MM.1S (cell line): ENCODE measurements around the gene TIMP4.

Experiments
- DNase-seq: peaks from one replicate; pipeline ENCODE4 v3.0.0-alpha.2; 2015
- H2AFZ ChIP-seq: fragments of 300-600 bp; sonication (generic); 2 replicates; pipeline ENCODE4 v1.6.0; 2016; ENCODE audit warnings: antibody characterized with exemption, low read length
- H3F3A ChIP-seq: fragments of 300-600 bp; sonication (generic); 2 replicates; pipeline ENCODE4 v1.6.1; 2016; ENCODE audit warnings: mild to moderate bottlenecking, antibody characterized with exemption, low read length, moderate library complexity, mixed read lengths; ENCODE audit not compliant: insufficient read depth
- H3K27ac ChIP-seq: fragments of 300-600 bp; sonication (generic); 2 replicates; pipeline ENCODE4 v1.5.1; 2016; ENCODE audit warnings: mild to moderate bottlenecking, low read length
- H3K27me3 ChIP-seq: fragments of 300-600 bp; sonication (generic); replicated peaks from 2 replicates; pipeline ENCODE4 v1.6.0; 2016; ENCODE audit warnings: low read length; ENCODE audit not compliant: insufficient read depth
- H3K36me3 ChIP-seq: fragments of 300-600 bp; sonication (generic); replicated peaks from 2 replicates; pipeline ENCODE4 v1.6.1; 2016; ENCODE audit warnings: mild to moderate bottlenecking, low read length, mixed read lengths; ENCODE audit not compliant: insufficient read depth
- H3K4me1 ChIP-seq: fragments of 300-600 bp; sonication (generic); 2 replicates; pipeline ENCODE4 v1.6.1; 2016; ENCODE audit warnings: low read length, mixed read lengths
- H3K4me2 ChIP-seq: fragments of 300-600 bp; sonication (generic); 2 replicates; pipeline ENCODE4 v1.6.0; 2016; ENCODE audit warnings: low read depth, low read length
- H3K4me3 ChIP-seq: fragments of 300-600 bp; sonication (generic); 2 replicates; pipeline ENCODE4 v1.5.1; 2016; ENCODE audit warnings: low read length, mixed read lengths
- H3K79me2 ChIP-seq: fragments of 300-600 bp; sonication (generic); 2 replicates; pipeline ENCODE4 v1.6.1; 2016; ENCODE audit warnings: mixed run types, low read length, mixed read lengths
- H3K9ac ChIP-seq: fragments of 300-600 bp; sonication (generic); 2 replicates; pipeline ENCODE4 v1.6.1; 2016; ENCODE audit warnings: low read length, mixed read lengths
- H3K9me2 ChIP-seq: fragments of 300-600 bp; sonication (generic); replicated peaks from 2 replicates; pipeline ENCODE4 v1.6.1; 2016; ENCODE audit warnings: mild to moderate bottlenecking, low read length, mixed read lengths; ENCODE audit not compliant: insufficient read depth
- H3K9me3 ChIP-seq: fragments of 300-600 bp; sonication (generic); replicated peaks from 2 replicates; pipeline ENCODE4 v1.6.1; 2016; ENCODE audit warnings: mild to moderate bottlenecking, low read length, mixed read lengths; ENCODE audit not compliant: insufficient read depth
- H4K20me1 ChIP-seq: fragments of 300-600 bp; sonication (generic); 2 replicates; pipeline ENCODE4 v1.6.1; 2016; ENCODE audit warnings: mild to moderate bottlenecking, low read length, moderate library complexity, mixed read lengths; ENCODE audit not compliant: insufficient read depth
- EZH2 ChIP-seq: fragments of 300-600 bp; sonication (generic); optimal IDR thresholded peaks from 2 replicates; pipeline ENCODE3; 2017; ENCODE audit warnings: low read depth, mild to moderate bottlenecking, antibody characterized with exemption, low read length, mixed read lengths
- EZH2phosphoT487 ChIP-seq: fragments of 300-600 bp; sonication (generic); IDR thresholded peaks from 2 replicates; pipeline ENCODE4 v1.6.1; 2018; ENCODE audit warnings: antibody characterized with exemption, low read length
- TF ChIP-seq, protein P1 (sequence below): fragments of 300-600 bp; sonication (generic); IDR thresholded peaks from 2 replicates; pipeline ENCODE4 v1.5.1; 2016; ENCODE audit warnings: antibody characterized with exemption, low read length, mixed read lengths

Gene TIMP4

GRCh38 chr3:12155828-12156227 is 2.9 kb downstream of the TIMP4 start:
- Histone ChIP-seq H3K9me3 (no peaks in the 10 kb centered on the region), H3K36me3 (no peaks in the 10 kb centered on the region), H3K9me2 (no peaks in the 10 kb centered on the region), H2AFZ (no peak overlapping the region), H3K4me2 (no peak overlapping the region), H3K4me1 (no peaks in the 10 kb centered on the region), H3K27me3 (no peaks in the 10 kb centered on the region), H3F3A (no peaks in the 10 kb centered on the region), H3K79me2 (no peaks in the 10 kb centered on the region), H4K20me1 (no peaks in the 10 kb centered on the region), H3K9ac (no peak overlapping the region), H3K4me3 (no peak overlapping the region), H3K27ac (no peak overlapping the region)
- TF ChIP-seq EZH2phosphoT487 (no peak), EZH2 (no peak)
- TF ChIP-seq, protein P1, sequence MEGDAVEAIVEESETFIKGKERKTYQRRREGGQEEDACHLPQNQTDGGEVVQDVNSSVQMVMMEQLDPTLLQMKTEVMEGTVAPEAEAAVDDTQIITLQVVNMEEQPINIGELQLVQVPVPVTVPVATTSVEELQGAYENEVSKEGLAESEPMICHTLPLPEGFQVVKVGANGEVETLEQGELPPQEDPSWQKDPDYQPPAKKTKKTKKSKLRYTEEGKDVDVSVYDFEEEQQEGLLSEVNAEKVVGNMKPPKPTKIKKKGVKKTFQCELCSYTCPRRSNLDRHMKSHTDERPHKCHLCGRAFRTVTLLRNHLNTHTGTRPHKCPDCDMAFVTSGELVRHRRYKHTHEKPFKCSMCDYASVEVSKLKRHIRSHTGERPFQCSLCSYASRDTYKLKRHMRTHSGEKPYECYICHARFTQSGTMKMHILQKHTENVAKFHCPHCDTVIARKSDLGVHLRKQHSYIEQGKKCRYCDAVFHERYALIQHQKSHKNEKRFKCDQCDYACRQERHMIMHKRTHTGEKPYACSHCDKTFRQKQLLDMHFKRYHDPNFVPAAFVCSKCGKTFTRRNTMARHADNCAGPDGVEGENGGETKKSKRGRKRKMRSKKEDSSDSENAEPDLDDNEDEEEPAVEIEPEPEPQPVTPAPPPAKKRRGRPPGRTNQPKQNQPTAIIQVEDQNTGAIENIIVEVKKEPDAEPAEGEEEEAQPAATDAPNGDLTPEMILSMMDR = no peak
- no peak for DNase-seq

DNA sequence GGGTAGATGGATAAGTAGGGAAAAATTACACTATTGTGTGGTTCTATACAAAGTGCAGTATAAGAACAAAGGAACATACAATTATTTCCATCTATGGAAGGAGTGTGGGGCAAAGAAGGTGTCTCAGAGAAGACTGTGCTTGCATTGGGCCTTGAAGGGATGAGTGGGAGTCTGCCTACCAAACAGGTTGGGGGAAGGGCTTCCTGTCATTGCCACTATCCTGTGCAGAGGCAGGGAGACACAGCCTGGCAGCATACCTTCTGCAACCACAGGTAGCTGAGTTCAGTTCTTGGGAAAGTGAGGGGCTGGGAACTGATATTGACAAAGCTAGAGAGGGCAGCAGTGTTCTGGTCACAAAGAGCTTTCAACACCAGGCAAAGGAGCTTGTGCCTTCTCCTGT is 3.4 kb downstream of the TIMP4 start:
- H3K9me2 ChIP-seq = no peaks in the 10 kb centered on the region
- H3K9me3 ChIP-seq = no peaks in the 10 kb centered on the region
- no peaks in the 10 kb centered on the region for H3K4me1 ChIP-seq
- H3K79me2 ChIP-seq = no peaks in the 10 kb centered on the region
- no peak for DNase-seq
- H3K4me2 ChIP-seq = no peak overlapping the region
- no peak overlapping the region for H3K4me3 ChIP-seq
- H3K27me3 ChIP-seq = no peaks in the 10 kb centered on the region
- no peak for TF ChIP-seq EZH2
- TF ChIP-seq, protein P1 = no peak
- TF ChIP-seq EZH2phosphoT487 = no peak
- H3F3A ChIP-seq = no peaks in the 10 kb centered on the region
- no peaks in the 10 kb centered on the region for H3K36me3 ChIP-seq
- no peak overlapping the region for H3K27ac ChIP-seq
- H2AFZ ChIP-seq = no peak overlapping the region
- no peaks in the 10 kb centered on the region for H4K20me1 ChIP-seq
- no peak overlapping the region for H3K9ac ChIP-seq

GRCh38 chr3:12154151-12154550 is 4.6 kb downstream of the TIMP4 start:
- no peaks in the 10 kb centered on the region for H3F3A ChIP-seq
- H3K9me3 ChIP-seq = no peaks in the 10 kb centered on the region

More at GRCh38 chr3:12154151-12154550, 4.6 kb downstream of the TIMP4 start:
- no peaks in the 10 kb centered on the region for H3K79me2 ChIP-seq
- H2AFZ ChIP-seq = no peak overlapping the region
- H4K20me1 ChIP-seq = no peaks in the 10 kb centered on the region
- no peak for DNase-seq
- H3K4me3 ChIP-seq = no peak overlapping the region
- TF ChIP-seq, protein P1 = no peak
- TF ChIP-seq EZH2phosphoT487 (no peak), EZH2 (no peak)
- H3K9ac ChIP-seq = no peak overlapping the region
- H3K27me3 ChIP-seq = no peaks in the 10 kb centered on the region
- no peaks in the 10 kb centered on the region for H3K36me3 ChIP-seq
- no peaks in the 10 kb centered on the region for H3K9me2 ChIP-seq
- H3K4me2 ChIP-seq = no peak overlapping the region
- no peaks in the 10 kb centered on the region for H3K4me1 ChIP-seq
- no peak overlapping the region for H3K27ac ChIP-seq
